ENCODE measurements around the gene SHB. TPM values are rescaled to one million over a fixed set of nuclear protein-coding genes. Genes with fewer than 3 reads are reported as not detected.
A peak's percentile ranks its signal among the peaks of the same experiment; 100 is the strongest.

SHB gene
- total RNA-seq, 1 donor from 2014 or later = 20.9 TPM

- no peaks in the 10 kb centered on the region for H3K27me3 ChIP-seq
- no peaks in the 10 kb centered on the region for H3K9me3 ChIP-seq
- TF ChIP-seq POLR2A (IDR thresholded peaks at IDR 0.05) (no peak), POLR2AphosphoS5 (IDR thresholded peaks at IDR 0.05; ENCODE audit: insufficient read depth in 1 of 2, low read depth in 1 of 2) (no peak)
- TF ChIP-seq, protein P1, sequence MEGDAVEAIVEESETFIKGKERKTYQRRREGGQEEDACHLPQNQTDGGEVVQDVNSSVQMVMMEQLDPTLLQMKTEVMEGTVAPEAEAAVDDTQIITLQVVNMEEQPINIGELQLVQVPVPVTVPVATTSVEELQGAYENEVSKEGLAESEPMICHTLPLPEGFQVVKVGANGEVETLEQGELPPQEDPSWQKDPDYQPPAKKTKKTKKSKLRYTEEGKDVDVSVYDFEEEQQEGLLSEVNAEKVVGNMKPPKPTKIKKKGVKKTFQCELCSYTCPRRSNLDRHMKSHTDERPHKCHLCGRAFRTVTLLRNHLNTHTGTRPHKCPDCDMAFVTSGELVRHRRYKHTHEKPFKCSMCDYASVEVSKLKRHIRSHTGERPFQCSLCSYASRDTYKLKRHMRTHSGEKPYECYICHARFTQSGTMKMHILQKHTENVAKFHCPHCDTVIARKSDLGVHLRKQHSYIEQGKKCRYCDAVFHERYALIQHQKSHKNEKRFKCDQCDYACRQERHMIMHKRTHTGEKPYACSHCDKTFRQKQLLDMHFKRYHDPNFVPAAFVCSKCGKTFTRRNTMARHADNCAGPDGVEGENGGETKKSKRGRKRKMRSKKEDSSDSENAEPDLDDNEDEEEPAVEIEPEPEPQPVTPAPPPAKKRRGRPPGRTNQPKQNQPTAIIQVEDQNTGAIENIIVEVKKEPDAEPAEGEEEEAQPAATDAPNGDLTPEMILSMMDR (IDR thresholded peaks at IDR 0.05) = no peak
- peaks cover 18% of the 10 kb centered on the region for H3K4me1 ChIP-seq
- intact Hi-C loops (cut with DNase I) = no loop called here
- no peaks in the 10 kb centered on the region for H3K36me3 ChIP-seq
- DNase-seq (ENCODE audit: extremely low spot score in 2 of 2) = no peak
- no peak overlapping the region for H3K27ac ChIP-seq
- H3K4me3 ChIP-seq = no peak overlapping the region
Observed at GRCh38 chr9:37931592-37931991, 137.4 kb downstream of the SHB start.

DNA sequence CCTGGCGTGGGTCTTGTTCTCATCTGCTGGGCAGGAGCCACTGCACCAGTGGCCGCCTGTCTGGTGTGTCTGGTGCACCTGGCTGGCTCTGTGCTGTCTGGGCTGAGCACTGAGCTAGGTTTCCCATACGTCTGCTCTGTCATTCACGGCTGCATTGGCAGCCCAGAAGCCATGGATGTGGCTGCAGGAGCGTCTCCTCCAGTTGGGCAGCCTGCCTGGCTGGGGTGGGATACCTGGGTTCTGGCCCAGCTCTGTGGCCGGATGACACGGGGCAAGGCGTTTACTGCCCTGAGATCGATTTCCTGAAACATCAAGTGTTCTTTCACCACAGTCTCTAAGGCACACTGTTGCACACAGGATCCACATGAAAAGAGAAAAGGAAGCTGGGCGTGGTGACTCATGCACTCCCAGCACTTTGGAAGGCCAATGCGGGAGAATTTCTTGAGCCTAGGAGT, 139.6 kb downstream of the SHB start:
- TF ChIP-seq POLR2AphosphoS5 (IDR thresholded peaks at IDR 0.05; ENCODE audit: insufficient read depth in 1 of 2, low read depth in 1 of 2) = peak in 1 of 2 donors; percentile 22
- no peak for TF ChIP-seq POLR2A (IDR thresholded peaks at IDR 0.05)
- TF ChIP-seq, protein P1 (IDR thresholded peaks at IDR 0.05) = no peak
- no peaks in the 10 kb centered on the region for H3K36me3 ChIP-seq
- H3K27ac ChIP-seq = no peak overlapping the region
- H3K9me3 ChIP-seq = no peaks in the 10 kb centered on the region
- H3K4me3 ChIP-seq = no peak overlapping the region
- peaks cover 18% of the 10 kb centered on the region for H3K4me1 ChIP-seq
- H3K27me3 ChIP-seq = no peaks in the 10 kb centered on the region
- DNase-seq (ENCODE audit: extremely low spot score in 2 of 2) = no peak
- intact Hi-C loops (cut with DNase I) = no loop called here

DNA sequence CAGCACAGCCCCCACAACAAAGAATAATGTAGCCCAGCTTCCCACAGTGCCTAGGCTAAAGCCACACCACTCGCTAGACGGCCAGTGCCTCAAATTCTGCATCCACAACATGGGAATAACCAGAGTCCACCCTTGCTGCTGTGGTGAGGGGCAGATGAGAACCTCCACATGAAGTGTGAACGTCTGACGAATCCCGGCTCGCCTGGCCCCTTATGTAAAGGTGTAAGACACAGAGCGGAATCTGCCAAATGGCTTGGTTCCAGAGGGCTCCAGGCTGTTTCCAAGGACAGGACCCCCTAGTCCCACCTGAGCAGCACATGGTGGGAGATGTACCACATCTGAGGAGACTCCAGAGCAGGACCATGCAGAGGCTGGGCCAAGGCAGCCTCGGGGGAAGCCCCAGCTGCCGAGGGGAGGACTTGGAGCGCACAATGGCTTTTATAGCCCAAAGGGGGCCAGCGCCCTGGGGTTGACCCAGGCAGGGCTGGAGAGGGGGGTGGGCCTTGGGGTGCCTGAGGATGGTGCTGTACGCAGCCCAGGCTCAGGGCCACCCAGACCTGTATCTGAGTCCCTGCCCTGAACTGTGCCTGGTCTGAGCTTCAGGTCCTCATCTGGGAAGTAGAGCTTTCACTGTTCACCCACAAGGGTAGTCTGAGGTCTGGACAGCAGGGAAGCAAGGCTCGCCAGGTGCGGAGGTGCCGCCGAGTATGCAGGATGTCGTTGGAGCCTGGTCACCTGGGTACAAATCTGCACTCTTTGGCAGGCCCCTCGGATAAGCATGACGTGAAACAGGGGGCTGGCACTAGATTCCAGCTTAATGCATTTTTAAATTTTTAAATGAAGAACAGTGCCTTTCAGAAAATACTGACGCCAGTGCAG, 140.2 kb downstream of the SHB start:
- H3K4me1 ChIP-seq = peaks cover 18% of the 10 kb centered on the region
- DNase-seq (ENCODE audit: extremely low spot score in 2 of 2) = no peak
- intact Hi-C loops (cut with DNase I) = no loop called here
- no peaks in the 10 kb centered on the region for H3K36me3 ChIP-seq
- H3K27ac ChIP-seq = no peak overlapping the region
- H3K4me3 ChIP-seq = no peak overlapping the region
- H3K9me3 ChIP-seq = no peaks in the 10 kb centered on the region
- TF ChIP-seq POLR2AphosphoS5 (IDR thresholded peaks at IDR 0.05; ENCODE audit: insufficient read depth in 1 of 2, low read depth in 1 of 2) (no peak), POLR2A (IDR thresholded peaks at IDR 0.05) (no peak)
- no peaks in the 10 kb centered on the region for H3K27me3 ChIP-seq

DNA sequence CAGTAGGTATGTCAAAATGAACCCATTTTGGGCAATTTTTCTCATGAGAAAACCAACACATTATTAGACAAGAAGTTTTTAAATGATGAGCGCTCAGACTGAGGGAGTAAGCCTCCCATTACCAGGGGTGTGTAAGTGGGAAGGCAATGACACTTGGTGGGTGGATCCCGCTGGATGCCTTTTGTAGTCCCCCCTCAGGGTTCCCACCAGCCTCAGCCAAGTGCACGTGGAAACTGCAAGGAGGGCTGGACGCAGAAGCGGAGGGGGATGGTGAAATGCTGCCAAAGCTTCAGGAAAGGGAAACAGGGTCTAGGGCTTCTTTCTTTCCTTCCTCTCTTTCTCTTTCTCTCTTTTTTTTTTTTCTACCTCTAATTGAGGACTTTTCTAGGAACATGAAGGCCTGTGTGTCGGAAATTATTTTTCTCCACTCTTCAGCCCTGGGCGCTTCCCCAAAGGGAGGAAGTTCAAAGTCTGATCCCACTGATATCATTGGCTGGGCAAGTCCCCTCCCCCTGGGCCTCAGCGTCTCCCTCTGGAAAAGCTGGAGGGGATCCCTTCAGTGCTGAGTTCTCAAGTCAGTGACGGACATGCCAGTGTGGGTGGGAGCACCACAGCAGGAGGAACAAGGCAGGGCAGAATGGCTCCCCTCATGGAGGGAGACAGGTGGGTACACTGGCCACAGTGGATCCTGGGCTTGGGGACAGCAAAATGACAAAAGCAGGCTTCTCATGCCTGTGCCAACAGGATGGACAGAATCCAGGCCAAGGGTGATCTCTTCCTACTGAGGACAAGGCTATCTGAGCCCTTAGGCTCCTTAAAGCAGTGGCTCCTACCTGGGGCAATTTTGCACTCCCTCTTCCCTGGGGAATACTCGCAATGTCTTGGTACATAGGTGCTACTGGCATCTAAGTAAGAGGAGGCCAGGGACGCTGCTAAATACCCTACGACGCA, 141.2 kb downstream of the SHB start:
- Histone ChIP-seq H3K4me3 (no peak overlapping the region), H3K36me3 (no peaks in the 10 kb centered on the region), H3K9me3 (no peaks in the 10 kb centered on the region), H3K27ac (no peak overlapping the region), H3K27me3 (no peaks in the 10 kb centered on the region), H3K4me1 (peaks cover 18% of the 10 kb centered on the region)
- no peak for DNase-seq (ENCODE audit: extremely low spot score in 2 of 2)
- intact Hi-C loops (cut with DNase I) = no loop called here
- TF ChIP-seq, protein P1 (IDR thresholded peaks at IDR 0.05) = no peak
- TF ChIP-seq POLR2A (IDR thresholded peaks at IDR 0.05) (no peak), POLR2AphosphoS5 (IDR thresholded peaks at IDR 0.05; ENCODE audit: insufficient read depth in 1 of 2, low read depth in 1 of 2) (no peak)

GRCh38 chr9:37927132-37927531, 141.9 kb downstream of the SHB start:
- no peaks in the 10 kb centered on the region for H3K36me3 ChIP-seq
- H3K4me3 ChIP-seq = no peak overlapping the region
- no peaks in the 10 kb centered on the region for H3K9me3 ChIP-seq
- peaks cover 18% of the 10 kb centered on the region for H3K4me1 ChIP-seq
- H3K27ac ChIP-seq = no peak overlapping the region
- intact Hi-C loops (cut with DNase I) = no loop called here
- TF ChIP-seq, protein P1 (IDR thresholded peaks at IDR 0.05) = no peak
- TF ChIP-seq POLR2AphosphoS5 (IDR thresholded peaks at IDR 0.05; ENCODE audit: insufficient read depth in 1 of 2, low read depth in 1 of 2) (no peak), POLR2A (IDR thresholded peaks at IDR 0.05) (no peak)
- H3K27me3 ChIP-seq = no peaks in the 10 kb centered on the region
- DNase-seq (ENCODE audit: extremely low spot score in 2 of 2) = no peak
